GM06990 (cell line): ENCODE results near the gene TMEM200A.
"Not testable (repeated sequence)": the region's sequence is repeated elsewhere in the genome, so short reads cannot be mapped to it uniquely, and the experiment has no call there.

ENCODE experiments used
- DNase-seq: peaks from one replicate; pipeline ENCODE4 v3.0.0-alpha.2; 2011; ENCODE audit not compliant: insufficient read length; ENCODE audit errors: extremely low read depth
- H3K27me3 ChIP-seq: replicated peaks from 2 replicates; pipeline ENCODE4 v1.6.0; 2011; ENCODE audit warnings: low read length; ENCODE audit not compliant: control insufficient read depth, insufficient read depth
- H3K36me3 ChIP-seq: 2 replicates; pipeline ENCODE4 v1.5.1; 2011; ENCODE audit warnings: low read length; ENCODE audit not compliant: control insufficient read depth, insufficient read depth
- H3K4me3 ChIP-seq: replicated peaks from 2 replicates; pipeline ENCODE4 v1.5.1; 2011; ENCODE audit warnings: low read depth, mild to moderate bottlenecking, control low read depth, low read length
- CTCF ChIP-seq: IDR thresholded peaks from 2 replicates; pipeline ENCODE4 v1.5.1; 2011; ENCODE audit warnings: low read length, control low read depth, mild to moderate bottlenecking, inconsistent platforms; ENCODE audit not compliant: insufficient read depth, poor library complexity, severe bottlenecking

TMEM200A gene

DNA sequence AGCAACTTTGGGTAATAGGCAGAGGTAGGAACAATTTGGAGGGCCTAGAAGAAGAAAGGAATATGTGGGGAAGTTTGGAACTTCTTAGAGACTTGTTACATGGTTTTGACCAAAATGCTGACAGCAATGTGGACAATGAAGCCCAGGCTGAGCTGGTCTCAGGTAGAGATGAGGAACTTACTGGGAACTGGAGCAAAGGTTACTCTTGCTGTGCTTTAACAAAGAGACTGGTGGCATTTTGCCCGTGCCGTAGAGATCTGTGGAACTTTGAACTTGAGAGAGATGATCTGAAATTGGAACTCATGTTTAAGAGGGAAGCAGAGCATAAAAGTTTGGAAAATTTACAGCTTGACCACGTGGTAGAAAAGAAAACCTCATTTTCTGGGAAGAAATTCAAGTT lies 28.3 kb upstream of the TMEM200A start:
- Histone ChIP-seq H3K27me3 (no peaks in the 10 kb centered on the region), H3K4me3 (no peak overlapping the region), H3K36me3 (no peaks in the 10 kb centered on the region)
- TF ChIP-seq CTCF: no peak
- DNase-seq: no peak

DNA sequence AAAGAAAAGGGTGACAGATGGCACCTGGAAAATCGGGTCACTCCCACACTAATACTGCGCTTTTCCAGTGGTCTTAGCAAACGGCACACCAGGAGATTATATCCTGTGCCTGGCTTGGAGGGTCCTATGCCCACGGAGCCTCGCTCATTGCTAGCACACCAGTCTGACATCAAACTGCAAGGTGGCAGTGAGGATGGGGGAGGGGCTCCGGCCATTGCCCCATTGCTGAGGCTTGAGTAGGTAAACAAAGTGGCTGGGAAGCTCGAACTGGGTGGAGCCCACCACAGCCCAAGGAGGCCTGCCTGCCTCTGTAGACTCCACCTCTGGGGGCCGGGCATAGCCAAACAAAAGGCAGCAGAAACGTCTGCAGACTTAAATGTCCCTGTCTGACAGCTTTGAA lies 19.5 kb upstream of the TMEM200A start:
- H3K36me3 ChIP-seq, H3K4me3 ChIP-seq, DNase-seq, H3K27me3 ChIP-seq: not testable (repeated sequence)

DNA sequence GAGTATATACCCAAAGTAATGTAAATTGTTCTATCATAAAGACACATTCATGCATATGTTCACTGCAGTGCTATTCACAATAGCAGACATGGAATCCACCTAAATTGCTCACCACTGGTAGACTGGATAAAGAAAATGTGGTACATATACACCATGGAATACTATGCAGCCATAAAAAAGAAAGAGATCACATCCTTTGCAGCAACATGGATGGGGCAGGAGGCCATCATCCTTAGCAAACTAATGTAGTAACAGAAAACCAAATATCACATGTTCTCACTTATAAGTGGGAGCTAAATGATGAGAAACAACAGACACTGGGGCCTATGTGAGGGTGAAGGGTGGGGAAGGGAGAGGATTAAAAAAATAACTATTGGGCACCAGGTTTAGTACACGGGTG lies 11.5 kb upstream of the TMEM200A start:
- DNase-seq: no peak
- no peak for TF ChIP-seq CTCF
- Histone ChIP-seq H3K36me3 (no peaks in the 10 kb centered on the region), H3K27me3 (no peaks in the 10 kb centered on the region), H3K4me3 (no peak overlapping the region)

GRCh38 chr6:130355572-130355971 lies 10.2 kb upstream of the TMEM200A start:
- DNase-seq: no peak
- no peak for TF ChIP-seq CTCF
- Histone ChIP-seq H3K4me3 (no peak overlapping the region), H3K36me3 (no peaks in the 10 kb centered on the region), H3K27me3 (no peaks in the 10 kb centered on the region)

DNA sequence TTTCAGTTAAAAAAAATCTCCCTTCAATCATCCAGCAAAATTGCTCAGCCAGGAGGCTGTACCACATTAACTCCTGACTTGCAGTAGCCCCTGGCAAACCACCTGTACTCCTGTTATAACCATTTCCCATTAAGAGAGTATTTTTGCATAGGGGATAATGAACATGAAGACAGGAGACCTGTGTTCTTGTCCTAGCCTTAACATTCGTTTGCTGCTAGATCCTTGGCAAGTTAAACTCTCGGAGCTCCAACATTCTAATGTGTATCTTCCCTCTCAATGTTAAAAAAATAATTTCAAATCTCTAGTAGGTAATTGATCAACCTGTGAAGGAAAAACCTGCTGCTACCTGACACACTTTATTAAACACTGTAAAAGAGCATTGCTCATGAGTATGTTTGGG lies 8.4 kb upstream of the TMEM200A start:
- no peak for DNase-seq
- Histone ChIP-seq H3K27me3 (no peaks in the 10 kb centered on the region), H3K4me3 (no peak overlapping the region), H3K36me3 (no peaks in the 10 kb centered on the region)
- TF ChIP-seq CTCF: no peak

DNA sequence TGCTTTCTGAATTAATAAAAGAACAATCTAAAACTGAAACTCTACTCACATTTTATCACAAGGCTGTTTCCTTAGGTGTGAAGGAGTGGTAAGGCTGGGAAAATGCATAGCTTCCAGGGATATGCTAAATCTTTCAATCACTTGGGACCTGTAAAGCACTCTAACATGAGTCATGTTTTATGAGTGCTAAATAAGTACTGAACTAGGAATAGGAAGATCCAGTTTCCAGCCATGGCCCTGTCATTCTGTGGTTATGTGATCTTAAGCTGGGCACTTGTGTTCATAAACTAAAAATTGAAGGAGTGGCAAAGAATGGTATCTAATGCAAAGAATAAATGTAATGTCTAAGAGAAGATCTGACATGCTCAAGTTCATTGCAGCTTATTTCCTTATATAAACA lies 6.1 kb upstream of the TMEM200A start:
- Histone ChIP-seq H3K36me3 (no peaks in the 10 kb centered on the region), H3K27me3 (no peaks in the 10 kb centered on the region), H3K4me3 (no peak overlapping the region)
- DNase-seq: no peak
- TF ChIP-seq CTCF: no peak
